ENCODE measurements around the gene CAMK1D.

The CAMK1D gene

GRCh38 chr10:12529976-12530375 lies 180.6 kb downstream of the CAMK1D start:
- DNase-seq: no peak

- no peak for DNase-seq
These were observed 182.2 kb downstream of the CAMK1D start for GRCh38 chr10:12531305-12532220.

GRCh38 chr10:12533151-12533550 lies 183.8 kb downstream of the CAMK1D start:
- DNase-seq: no peak

- no peak for DNase-seq
These were observed 184.4 kb downstream of the CAMK1D start for GRCh38 chr10:12533723-12534122.

- peak; percentile 39 for DNase-seq
These were observed 185.5 kb downstream of the CAMK1D start for GRCh38 chr10:12534824-12535223.

GRCh38 chr10:12535656-12536055 lies 186.3 kb downstream of the CAMK1D start:
- DNase-seq: no peak

GRCh38 chr10:12538491-12538995 lies 189.2 kb downstream of the CAMK1D start:
- no peak for DNase-seq

GRCh38 chr10:12539350-12540164 lies 190.2 kb downstream of the CAMK1D start:
- no peak for DNase-seq

- no peak for DNase-seq
These were observed 191.0 kb downstream of the CAMK1D start for GRCh38 chr10:12540341-12540781.

GRCh38 chr10:12541446-12542067 lies 192.2 kb downstream of the CAMK1D start:
- DNase-seq: no peak

GRCh38 chr10:12542133-12542670 lies 192.9 kb downstream of the CAMK1D start:
- no peak for DNase-seq

- no peak for DNase-seq
These were observed 194.2 kb downstream of the CAMK1D start for GRCh38 chr10:12543589-12543988.

GRCh38 chr10:12546160-12546802 lies 196.9 kb downstream of the CAMK1D start:
- peak; percentile 17 for DNase-seq

- DNase-seq: no peak
These were observed 198.0 kb downstream of the CAMK1D start for GRCh38 chr10:12547301-12547771.

- no peak for DNase-seq
These were observed 199.9 kb downstream of the CAMK1D start for GRCh38 chr10:12549297-12549696.

- DNase-seq: no peak
These were observed 201.6 kb downstream of the CAMK1D start for GRCh38 chr10:12550994-12551393.

GRCh38 chr10:12556039-12556438 lies 206.7 kb downstream of the CAMK1D start:
- no peak for DNase-seq

GRCh38 chr10:12559578-12560178 lies 210.3 kb downstream of the CAMK1D start:
- DNase-seq: no peak

- DNase-seq: no peak
These were observed 212.0 kb downstream of the CAMK1D start for GRCh38 chr10:12561307-12561706.

GRCh38 chr10:12561720-12562119 lies 212.4 kb downstream of the CAMK1D start:
- DNase-seq: no peak

GRCh38 chr10:12563489-12563888 lies 214.1 kb downstream of the CAMK1D start:
- DNase-seq: no peak

GRCh38 chr10:12564173-12564572 lies 214.8 kb downstream of the CAMK1D start:
- no peak for DNase-seq
